GM12865 (cell line): ENCODE results near the gene SH3TC2.

ENCODE experiments used
- DNase-seq: peaks from one replicate; pipeline ENCODE4 v3.0.0; 2010; ENCODE audit warnings: low read depth
- H3K4me3 ChIP-seq: 2 replicates; pipeline ENCODE4 v1.5.1; 2011; ENCODE audit warnings: mild to moderate bottlenecking, low read depth, low read length, control low read depth
- TF ChIP-seq, protein P1 (sequence below): IDR thresholded peaks from 2 replicates; pipeline ENCODE4 v1.5.1; 2011; ENCODE audit warnings: low read length, control low read depth, low read depth, inconsistent platforms; ENCODE audit not compliant: insufficient read depth; ENCODE audit errors: missing control alignments

Gene SH3TC2

DNA sequence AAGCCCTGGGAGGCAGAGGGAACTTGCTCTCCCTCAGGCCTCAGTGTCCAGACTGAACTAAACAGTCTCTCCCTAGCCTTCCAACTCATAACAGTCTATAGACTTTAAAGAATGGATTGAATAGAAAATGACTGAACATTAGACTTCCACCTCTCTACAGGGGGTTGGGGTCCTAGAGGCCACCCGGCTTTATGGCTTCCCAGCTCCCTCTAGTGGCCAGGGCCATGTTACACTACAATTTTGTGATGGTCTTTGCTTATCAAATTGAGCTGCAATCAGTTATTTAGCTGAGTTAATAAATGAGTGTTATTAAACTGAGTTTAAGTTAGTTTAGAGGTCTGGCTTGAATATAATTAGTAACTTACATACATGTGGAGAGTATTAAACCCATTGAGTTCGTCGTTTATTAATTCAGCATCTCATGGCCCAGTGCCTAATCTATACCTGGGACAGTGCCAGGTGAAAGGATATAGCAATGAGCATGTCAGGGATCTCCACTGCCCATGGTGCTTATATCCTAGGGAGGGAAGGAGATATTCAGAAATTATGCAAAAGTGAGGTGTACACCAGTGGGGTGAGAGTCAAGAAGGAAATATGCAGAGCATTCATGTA lies 105.2 kb downstream of the SH3TC2 start:
- TF ChIP-seq, protein P1, sequence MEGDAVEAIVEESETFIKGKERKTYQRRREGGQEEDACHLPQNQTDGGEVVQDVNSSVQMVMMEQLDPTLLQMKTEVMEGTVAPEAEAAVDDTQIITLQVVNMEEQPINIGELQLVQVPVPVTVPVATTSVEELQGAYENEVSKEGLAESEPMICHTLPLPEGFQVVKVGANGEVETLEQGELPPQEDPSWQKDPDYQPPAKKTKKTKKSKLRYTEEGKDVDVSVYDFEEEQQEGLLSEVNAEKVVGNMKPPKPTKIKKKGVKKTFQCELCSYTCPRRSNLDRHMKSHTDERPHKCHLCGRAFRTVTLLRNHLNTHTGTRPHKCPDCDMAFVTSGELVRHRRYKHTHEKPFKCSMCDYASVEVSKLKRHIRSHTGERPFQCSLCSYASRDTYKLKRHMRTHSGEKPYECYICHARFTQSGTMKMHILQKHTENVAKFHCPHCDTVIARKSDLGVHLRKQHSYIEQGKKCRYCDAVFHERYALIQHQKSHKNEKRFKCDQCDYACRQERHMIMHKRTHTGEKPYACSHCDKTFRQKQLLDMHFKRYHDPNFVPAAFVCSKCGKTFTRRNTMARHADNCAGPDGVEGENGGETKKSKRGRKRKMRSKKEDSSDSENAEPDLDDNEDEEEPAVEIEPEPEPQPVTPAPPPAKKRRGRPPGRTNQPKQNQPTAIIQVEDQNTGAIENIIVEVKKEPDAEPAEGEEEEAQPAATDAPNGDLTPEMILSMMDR = peak; percentile 82
- peak; percentile 45 for DNase-seq
- no peak overlapping the region for H3K4me3 ChIP-seq

DNA sequence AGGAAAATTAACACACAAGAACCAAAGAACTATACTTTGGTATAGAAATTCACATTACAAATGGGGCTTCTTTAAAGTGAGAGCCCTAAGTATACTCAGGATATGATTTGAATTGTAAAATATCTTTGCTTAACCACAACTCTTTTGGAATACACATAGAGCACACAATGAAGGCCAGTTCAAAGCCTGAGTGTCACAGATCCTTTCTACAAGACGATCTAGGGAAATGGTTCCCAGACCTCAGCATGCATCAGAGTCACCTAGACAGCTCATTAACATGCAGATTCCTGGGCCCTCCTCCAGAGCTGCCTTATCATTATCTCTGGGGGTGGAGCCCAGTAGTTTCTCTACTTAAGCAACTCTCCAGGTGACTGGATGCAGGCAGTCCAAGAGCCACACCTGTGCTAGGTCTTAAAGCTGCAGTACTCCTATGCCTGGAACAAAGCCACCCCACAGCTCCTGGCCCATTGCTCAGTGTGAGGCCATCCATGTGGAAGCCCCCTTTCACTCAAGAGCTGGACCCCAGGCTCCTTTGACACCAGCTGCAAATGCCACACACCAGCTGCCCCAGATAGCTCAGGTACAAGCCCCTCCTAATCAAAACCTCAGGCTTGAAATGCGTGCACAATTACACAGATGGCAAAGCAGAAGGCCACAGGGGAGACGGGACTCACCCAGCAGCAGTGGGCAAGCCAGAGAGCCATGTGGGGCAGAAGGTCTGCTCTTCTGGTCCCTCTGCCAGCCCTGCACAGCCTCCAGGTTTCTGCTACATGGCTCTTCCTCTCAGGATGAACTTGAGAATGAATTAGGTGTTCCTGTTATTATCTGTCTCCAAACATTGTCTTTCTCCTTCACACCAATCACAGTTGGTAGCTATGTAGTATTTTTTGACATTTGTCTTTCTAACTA lies 106.1 kb downstream of the SH3TC2 start:
- H3K4me3 ChIP-seq = no peak overlapping the region
- TF ChIP-seq, protein P1 = no peak
- DNase-seq = no peak
